Measurements from ENCODE around the gene DCLRE1B. TPM values are rescaled to one million over a fixed set of nuclear protein-coding genes. Genes with fewer than 3 reads are reported as not detected.

DCLRE1B gene
- total RNA-seq, 1 experiment from 2014 or later = 9.4 TPM

DNA sequence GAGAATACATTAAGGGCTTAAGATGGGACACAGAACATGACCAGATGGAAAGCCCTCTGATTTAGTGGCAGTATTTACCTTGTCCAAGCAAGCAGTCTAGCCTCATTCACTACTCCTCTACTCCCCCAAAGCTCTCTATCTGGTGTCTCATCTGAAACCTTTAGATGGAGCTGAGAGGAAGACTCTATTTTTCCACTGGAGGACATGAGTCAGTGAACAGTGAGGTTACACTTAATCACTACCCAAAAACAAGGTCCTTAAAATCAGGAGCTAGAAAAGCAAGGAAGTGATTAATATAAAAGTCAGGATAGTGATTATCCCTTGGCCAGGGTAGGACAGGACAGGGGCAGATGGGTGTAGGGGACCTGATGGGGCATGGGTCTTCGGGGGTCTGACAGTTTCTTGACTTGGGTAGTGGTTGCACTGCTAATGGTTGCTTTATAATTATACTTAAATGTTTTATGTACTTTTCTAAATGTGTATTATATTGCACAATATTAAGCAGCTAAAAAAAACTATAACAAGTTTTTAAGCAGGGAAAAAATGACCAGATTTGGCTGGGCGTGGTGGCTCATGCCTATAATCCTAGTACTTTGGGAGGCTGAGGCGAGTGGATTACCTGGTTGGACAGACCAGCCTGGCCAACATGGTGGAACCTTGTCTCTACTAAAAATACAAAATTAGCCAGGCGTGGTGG, 36.6 kb upstream of the DCLRE1B start:
- H3K27ac Mint-ChIP-seq = no peak overlapping the region
- no peaks in the 10 kb centered on the region for H3K27me3 Mint-ChIP-seq (ENCODE audit: low read depth)
- H3K4me1 Mint-ChIP-seq = 0 out of 2 replicates have a peak, but pooled peaks cover 2% of the 10 kb centered on the region
- DNase-seq (ENCODE audit: low spot score) (no peak), ATAC-seq (no peak)
- TF ChIP-seq, protein P1, sequence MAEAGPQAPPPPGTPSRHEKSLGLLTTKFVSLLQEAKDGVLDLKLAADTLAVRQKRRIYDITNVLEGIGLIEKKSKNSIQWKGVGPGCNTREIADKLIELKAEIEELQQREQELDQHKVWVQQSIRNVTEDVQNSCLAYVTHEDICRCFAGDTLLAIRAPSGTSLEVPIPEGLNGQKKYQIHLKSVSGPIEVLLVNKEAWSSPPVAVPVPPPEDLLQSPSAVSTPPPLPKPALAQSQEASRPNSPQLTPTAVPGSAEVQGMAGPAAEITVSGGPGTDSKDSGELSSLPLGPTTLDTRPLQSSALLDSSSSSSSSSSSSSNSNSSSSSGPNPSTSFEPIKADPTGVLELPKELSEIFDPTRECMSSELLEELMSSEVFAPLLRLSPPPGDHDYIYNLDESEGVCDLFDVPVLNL (CRISPR knock-in tag; IDR thresholded peaks at IDR 0.05; ENCODE audit: borderline replicate concordance, low read depth) = no peak
- TF ChIP-seq CREM (CRISPR knock-in tag; IDR thresholded peaks at IDR 0.05) (no peak), FOXP1 (CRISPR knock-in tag; IDR thresholded peaks at IDR 0.05; ENCODE audit: borderline replicate concordance) (no peak), RORB (CRISPR knock-in tag; IDR thresholded peaks at IDR 0.05) (no peak), ZNF416 (CRISPR knock-in tag; IDR thresholded peaks at IDR 0.05) (no peak), ZNF671 (CRISPR knock-in tag; IDR thresholded peaks at IDR 0.05) (no peak), FOXJ3 (CRISPR knock-in tag; IDR thresholded peaks at IDR 0.05; ENCODE audit: borderline replicate concordance) (no peak), NR2C2 (CRISPR knock-in tag; IDR thresholded peaks at IDR 0.05) (no peak), FOXK1 (CRISPR knock-in tag; IDR thresholded peaks at IDR 0.05) (no peak), TP53 (CRISPR knock-in tag; IDR thresholded peaks at IDR 0.05) (no peak), TCF7 (CRISPR knock-in tag; IDR thresholded peaks at IDR 0.05; ENCODE audit: low read depth) (no peak)
- TF ChIP-seq, protein P2, sequence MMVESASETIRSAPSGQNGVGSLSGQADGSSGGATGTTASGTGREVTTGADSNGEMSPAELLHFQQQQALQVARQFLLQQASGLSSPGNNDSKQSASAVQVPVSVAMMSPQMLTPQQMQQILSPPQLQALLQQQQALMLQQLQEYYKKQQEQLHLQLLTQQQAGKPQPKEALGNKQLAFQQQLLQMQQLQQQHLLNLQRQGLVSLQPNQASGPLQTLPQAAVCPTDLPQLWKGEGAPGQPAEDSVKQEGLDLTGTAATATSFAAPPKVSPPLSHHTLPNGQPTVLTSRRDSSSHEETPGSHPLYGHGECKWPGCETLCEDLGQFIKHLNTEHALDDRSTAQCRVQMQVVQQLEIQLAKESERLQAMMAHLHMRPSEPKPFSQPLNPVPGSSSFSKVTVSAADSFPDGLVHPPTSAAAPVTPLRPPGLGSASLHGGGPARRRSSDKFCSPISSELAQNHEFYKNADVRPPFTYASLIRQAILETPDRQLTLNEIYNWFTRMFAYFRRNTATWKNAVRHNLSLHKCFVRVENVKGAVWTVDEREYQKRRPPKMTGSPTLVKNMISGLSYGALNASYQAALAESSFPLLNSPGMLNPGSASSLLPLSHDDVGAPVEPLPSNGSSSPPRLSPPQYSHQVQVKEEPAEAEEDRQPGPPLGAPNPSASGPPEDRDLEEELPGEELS (CRISPR knock-in tag; IDR thresholded peaks at IDR 0.05) = no peak
- TF ChIP-seq, protein P3, sequence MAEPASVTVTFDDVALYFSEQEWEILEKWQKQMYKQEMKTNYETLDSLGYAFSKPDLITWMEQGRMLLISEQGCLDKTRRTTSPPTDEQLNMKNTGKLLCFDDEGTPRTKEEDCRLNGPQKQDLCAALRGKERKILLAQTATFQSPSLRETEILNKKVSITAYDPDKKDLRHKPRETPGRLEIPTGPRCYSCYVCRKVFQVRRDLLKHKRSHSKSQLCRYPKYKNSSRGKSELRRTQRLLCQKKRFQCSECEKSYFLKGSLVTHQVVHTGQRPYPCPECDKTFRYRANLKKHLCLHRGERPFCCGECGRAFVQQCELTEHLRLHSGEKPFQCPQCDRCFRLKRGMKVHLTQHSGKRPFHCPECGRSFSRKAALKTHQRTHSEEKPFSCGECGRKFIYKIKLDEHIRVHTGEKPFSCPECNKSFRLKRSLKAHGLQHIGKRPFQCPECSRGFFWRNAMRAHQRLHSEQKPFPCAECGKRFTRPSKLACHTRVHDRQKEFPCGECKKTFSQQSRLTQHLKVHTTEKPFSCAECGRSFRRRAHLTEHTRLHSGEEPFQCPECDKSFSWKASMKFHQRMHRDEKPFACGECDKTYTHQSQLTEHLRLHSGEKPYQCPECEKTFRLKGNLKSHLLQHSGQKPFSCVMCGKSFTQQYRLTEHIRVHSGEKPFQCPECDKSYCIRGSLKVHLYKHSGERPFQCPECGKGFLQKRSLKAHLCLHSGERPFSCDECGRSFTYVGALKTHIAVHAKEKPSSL (CRISPR knock-in tag; conservative IDR thresholded peaks at IDR 0.05) = no peak
- TF ChIP-seq, protein P4, sequence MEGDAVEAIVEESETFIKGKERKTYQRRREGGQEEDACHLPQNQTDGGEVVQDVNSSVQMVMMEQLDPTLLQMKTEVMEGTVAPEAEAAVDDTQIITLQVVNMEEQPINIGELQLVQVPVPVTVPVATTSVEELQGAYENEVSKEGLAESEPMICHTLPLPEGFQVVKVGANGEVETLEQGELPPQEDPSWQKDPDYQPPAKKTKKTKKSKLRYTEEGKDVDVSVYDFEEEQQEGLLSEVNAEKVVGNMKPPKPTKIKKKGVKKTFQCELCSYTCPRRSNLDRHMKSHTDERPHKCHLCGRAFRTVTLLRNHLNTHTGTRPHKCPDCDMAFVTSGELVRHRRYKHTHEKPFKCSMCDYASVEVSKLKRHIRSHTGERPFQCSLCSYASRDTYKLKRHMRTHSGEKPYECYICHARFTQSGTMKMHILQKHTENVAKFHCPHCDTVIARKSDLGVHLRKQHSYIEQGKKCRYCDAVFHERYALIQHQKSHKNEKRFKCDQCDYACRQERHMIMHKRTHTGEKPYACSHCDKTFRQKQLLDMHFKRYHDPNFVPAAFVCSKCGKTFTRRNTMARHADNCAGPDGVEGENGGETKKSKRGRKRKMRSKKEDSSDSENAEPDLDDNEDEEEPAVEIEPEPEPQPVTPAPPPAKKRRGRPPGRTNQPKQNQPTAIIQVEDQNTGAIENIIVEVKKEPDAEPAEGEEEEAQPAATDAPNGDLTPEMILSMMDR (IDR thresholded peaks at IDR 0.05) = no peak
- ChIA-PET CTCF (interaction anchor here (1.0 kb wide), 1 partner anchor 33 kb away, joined by 4 read pairs; no protein-coding TSS in a partner anchor), POLR2A (no interaction called here)
- no peaks in the 10 kb centered on the region for H3K36me3 Mint-ChIP-seq
- H3K4me3 Mint-ChIP-seq = no peak overlapping the region
- H3K9me3 Mint-ChIP-seq = no peaks in the 10 kb centered on the region

DNA sequence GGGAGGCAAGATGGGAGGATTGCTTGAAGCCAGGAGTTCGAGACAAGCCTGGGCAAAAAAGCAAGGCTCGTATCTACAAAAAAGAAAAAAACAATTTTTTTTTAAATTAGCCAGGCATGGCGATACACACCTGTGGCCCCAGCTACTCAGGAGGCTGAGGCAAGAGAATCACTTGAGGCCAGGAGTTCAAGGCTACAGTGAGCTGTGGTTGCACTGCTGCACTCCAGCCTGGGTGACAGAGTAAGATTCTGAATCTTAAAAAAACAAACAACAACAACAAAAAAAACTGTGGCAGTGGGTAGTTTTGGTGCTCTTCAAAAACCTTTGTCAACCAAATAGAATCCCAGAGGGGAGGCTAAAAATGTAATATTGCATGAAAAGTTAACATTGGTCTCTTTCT, 34.3 kb upstream of the DCLRE1B start:
- Mint-ChIP-seq H3K4me3 (no peak overlapping the region), H3K36me3 (no peaks in the 10 kb centered on the region), H3K9me3 (no peaks in the 10 kb centered on the region), H3K4me1 (0 out of 2 replicates have a peak, but pooled peaks cover 2% of the 10 kb centered on the region), H3K27ac (no peak overlapping the region), H3K27me3 (ENCODE audit: low read depth) (no peaks in the 10 kb centered on the region)
- ChIA-PET POLR2A (no interaction called here), CTCF (no interaction called here)
- DNase-seq (ENCODE audit: low spot score) (no peak), ATAC-seq (no peak)
- no peak for TF ChIP-seq HMGA2 (CRISPR knock-in tag; IDR thresholded peaks at IDR 0.05)
- TF ChIP-seq, protein P5, sequence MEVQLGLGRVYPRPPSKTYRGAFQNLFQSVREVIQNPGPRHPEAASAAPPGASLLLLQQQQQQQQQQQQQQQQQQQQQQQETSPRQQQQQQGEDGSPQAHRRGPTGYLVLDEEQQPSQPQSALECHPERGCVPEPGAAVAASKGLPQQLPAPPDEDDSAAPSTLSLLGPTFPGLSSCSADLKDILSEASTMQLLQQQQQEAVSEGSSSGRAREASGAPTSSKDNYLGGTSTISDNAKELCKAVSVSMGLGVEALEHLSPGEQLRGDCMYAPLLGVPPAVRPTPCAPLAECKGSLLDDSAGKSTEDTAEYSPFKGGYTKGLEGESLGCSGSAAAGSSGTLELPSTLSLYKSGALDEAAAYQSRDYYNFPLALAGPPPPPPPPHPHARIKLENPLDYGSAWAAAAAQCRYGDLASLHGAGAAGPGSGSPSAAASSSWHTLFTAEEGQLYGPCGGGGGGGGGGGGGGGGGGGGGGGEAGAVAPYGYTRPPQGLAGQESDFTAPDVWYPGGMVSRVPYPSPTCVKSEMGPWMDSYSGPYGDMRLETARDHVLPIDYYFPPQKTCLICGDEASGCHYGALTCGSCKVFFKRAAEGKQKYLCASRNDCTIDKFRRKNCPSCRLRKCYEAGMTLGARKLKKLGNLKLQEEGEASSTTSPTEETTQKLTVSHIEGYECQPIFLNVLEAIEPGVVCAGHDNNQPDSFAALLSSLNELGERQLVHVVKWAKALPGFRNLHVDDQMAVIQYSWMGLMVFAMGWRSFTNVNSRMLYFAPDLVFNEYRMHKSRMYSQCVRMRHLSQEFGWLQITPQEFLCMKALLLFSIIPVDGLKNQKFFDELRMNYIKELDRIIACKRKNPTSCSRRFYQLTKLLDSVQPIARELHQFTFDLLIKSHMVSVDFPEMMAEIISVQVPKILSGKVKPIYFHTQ (CRISPR knock-in tag; IDR thresholded peaks at IDR 0.05) = no peak
- no peak for TF ChIP-seq MYBL2 (CRISPR knock-in tag; IDR thresholded peaks at IDR 0.05)
- TF ChIP-seq NFATC4 (CRISPR knock-in tag; IDR thresholded peaks at IDR 0.05) = no peak
- TF ChIP-seq, protein P6, sequence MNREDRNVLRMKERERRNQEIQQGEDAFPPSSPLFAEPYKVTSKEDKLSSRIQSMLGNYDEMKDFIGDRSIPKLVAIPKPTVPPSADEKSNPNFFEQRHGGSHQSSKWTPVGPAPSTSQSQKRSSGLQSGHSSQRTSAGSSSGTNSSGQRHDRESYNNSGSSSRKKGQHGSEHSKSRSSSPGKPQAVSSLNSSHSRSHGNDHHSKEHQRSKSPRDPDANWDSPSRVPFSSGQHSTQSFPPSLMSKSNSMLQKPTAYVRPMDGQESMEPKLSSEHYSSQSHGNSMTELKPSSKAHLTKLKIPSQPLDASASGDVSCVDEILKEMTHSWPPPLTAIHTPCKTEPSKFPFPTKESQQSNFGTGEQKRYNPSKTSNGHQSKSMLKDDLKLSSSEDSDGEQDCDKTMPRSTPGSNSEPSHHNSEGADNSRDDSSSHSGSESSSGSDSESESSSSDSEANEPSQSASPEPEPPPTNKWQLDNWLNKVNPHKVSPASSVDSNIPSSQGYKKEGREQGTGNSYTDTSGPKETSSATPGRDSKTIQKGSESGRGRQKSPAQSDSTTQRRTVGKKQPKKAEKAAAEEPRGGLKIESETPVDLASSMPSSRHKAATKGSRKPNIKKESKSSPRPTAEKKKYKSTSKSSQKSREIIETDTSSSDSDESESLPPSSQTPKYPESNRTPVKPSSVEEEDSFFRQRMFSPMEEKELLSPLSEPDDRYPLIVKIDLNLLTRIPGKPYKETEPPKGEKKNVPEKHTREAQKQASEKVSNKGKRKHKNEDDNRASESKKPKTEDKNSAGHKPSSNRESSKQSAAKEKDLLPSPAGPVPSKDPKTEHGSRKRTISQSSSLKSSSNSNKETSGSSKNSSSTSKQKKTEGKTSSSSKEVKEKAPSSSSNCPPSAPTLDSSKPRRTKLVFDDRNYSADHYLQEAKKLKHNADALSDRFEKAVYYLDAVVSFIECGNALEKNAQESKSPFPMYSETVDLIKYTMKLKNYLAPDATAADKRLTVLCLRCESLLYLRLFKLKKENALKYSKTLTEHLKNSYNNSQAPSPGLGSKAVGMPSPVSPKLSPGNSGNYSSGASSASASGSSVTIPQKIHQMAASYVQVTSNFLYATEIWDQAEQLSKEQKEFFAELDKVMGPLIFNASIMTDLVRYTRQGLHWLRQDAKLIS (CRISPR knock-in tag; IDR thresholded peaks at IDR 0.05; ENCODE audit: borderline replicate concordance) = no peak
- TF ChIP-seq, protein P7, sequence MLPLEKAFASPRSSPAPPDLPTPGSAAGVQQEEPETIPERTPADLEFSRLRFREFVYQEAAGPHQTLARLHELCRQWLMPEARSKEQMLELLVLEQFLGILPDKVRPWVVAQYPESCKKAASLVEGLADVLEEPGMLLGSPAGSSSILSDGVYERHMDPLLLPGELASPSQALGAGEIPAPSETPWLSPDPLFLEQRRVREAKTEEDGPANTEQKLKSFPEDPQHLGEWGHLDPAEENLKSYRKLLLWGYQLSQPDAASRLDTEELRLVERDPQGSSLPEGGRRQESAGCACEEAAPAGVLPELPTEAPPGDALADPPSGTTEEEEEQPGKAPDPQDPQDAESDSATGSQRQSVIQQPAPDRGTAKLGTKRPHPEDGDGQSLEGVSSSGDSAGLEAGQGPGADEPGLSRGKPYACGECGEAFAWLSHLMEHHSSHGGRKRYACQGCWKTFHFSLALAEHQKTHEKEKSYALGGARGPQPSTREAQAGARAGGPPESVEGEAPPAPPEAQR (CRISPR knock-in tag; IDR thresholded peaks at IDR 0.05) = no peak
- no peak for TF ChIP-seq FOXK1 (CRISPR knock-in tag; IDR thresholded peaks at IDR 0.05)
